ELF-1 (cell line): Measurements from ENCODE around the gene FRAS1.

ENCODE experiments used
- DNase-seq: peaks from one replicate; pipeline ENCODE4 v3.0.0-alpha.2; 2016; ENCODE audit warnings: low read depth, low spot score

The FRAS1 gene

GRCh38 chr4:78361621-78362120 lies 304.5 kb downstream of the FRAS1 start:
- no peak for DNase-seq

GRCh38 chr4:78362310-78362709 lies 305.2 kb downstream of the FRAS1 start:
- peak; percentile 73 for DNase-seq

DNA sequence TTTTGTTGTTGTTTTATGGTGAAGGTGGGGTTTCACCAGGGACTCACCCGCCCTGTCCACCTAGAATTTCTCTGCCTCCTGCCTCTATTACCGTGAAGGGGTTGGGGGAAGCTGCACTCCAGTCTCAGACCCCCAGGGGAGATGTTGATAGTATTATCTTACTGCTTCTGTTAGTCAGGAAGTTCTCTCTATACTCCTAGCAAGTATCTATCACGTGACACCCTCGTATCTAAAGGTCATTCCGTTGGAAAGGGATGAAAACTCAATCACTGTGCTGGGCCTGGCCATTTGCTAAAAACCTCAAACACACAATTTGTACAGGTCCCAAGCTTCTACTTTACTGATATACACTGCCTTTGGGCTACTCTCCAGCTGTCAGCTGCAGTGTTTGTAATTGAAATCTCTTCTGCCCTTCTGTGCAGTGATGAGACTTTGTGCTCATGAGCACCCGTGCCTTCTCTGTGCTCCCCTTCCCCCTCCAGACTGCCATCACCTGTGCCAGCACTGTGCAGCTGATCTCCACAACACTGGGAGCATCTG lies 306.0 kb downstream of the FRAS1 start:
- DNase-seq: peak; percentile 20

DNA sequence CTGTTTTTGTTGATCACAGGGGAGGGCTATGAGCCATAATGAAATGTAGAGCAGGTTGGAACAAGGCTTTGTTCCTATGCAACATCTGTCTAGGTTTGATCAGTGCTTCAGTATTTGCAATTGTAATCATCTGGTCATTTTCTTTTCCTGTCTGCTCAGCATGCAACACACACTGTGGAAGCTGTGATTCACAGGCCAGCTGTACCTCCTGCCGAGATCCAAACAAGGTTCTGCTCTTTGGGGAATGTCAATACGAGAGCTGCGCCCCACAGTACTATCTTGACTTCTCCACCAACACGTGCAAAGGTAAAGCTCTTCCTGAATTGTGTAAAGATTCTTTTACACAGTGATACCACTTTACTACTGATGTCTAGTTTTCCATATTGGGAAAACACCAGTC lies 312.6 kb downstream of the FRAS1 start:
- DNase-seq: peak; percentile 19

GRCh38 chr4:78370631-78371372 lies 313.7 kb downstream of the FRAS1 start:
- DNase-seq: peak; percentile 51

DNA sequence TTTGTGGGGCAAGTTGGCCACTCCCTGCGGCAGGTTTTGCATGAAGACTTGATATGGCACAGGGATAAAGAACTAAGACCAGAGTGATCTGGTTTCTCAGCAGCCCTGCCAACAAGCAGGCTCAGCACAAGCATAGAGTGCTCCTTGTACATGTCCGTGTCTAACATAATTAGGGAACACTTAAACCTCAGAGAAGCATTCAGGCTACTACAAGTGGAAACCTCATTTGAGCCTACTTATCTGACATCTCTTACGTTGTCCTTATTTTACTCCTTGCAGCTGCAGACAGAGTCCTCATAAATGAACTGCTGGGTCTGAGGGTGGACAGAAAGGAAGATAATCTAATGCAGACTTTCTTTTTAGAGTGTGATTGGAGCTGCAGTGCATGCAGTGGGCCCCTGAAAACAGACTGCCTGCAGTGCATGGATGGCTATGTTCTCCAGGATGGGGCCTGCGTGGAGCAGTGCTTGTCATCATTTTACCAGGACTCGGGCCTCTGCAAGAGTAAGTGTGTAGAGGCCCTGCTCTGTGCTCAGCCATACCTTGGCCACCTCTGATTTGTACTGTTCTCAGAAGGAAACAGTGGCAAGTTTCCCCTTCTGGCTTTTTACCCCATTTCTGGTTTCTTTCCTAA lies 315.3 kb downstream of the FRAS1 start:
- DNase-seq: no peak

- no peak for DNase-seq
Observed at GRCh38 chr4:78377555-78377954, 320.4 kb downstream of the FRAS1 start.

DNA sequence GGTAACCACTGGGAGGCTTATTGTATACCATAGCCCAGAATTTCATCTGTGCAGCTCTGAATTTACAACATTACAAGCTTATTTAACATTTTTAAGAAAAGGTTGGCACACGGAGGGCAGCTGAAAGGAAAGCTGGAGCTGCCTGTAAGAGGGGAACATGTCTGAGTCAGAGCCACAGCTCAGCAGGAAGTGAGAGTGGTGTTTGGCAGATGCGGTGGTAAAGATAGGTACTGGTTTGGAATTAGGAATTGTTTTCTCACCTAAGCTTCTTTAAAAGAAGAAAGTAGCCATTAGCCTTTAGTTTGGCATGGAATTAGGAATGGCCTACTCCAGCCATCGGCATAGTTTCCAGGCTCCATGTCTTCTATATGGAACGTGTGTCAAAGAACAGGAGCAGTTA lies 321.9 kb downstream of the FRAS1 start:
- no peak for DNase-seq

DNA sequence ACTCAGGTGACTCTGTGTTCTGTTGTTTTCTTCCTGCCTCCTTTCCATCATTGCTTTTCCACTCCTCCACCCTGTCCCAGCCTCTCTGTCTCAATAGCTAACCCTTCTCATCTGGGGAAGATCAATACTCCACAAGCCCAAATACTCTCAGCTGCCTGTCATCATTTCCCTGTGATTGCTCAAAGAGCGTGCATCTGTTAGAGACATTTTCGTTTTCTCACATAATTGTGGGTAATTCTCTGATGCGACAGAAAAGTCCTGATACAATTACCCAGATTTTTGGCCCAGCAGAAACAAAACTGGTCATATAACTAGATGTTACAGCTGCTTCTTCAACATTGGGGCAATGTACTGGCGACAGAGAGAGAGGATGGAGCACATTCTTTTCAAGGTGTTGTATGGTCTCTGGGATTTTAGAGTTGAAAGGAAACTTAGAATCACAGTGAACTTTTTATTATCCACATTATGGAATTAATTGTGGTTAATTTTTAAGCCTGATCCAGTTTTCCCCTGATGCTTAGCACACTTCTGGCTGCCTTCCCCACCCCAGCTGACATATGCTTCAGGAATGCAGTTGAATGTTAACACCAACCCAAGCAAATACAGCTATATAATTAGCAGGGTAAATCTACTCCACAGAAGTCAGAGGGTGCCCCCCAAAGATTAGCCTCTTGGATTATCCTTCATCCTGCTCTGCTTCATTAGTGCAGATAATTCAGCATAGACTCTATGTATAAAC lies 323.0 kb downstream of the FRAS1 start:
- DNase-seq: no peak

GRCh38 chr4:78386679-78387078 lies 329.6 kb downstream of the FRAS1 start:
- no peak for DNase-seq

DNA sequence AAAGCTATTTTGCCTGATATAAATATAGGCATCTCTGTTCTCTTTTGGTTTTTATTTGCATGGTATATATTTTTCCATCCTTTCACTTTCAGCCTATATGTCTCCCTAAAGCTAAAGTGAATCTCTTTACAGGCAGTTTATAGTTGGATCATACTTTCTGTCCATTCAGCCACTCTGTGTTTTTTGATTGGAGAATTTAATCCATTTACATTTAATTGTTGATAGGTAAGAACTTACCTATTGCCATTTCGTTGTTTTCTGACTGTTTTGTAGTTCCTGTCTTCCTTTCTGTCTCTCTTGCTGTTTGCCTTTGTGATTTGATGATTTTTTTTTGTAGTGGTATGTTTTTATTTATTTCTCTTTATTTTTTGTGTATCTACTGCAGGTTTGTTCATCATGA lies 338.5 kb downstream of the FRAS1 start:
- no peak for DNase-seq

GRCh38 chr4:78396613-78397291 lies 339.6 kb downstream of the FRAS1 start:
- DNase-seq: no peak

DNA sequence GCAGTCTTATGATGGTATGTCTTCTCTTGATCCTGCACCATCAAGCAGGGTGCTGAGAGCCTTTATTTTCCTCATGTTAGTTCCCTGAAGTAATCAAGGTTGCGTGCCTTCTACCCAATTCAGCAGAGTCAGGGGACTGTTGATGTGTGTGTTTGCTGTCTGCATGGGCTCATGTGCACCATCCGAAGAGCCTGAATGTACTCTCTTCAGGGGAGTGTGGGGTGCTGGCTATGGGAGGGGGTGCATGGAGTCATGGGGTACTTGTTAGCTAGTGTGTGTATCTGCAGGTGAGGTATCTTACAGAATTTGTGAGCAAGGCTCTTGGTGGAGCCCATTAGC lies 340.1 kb downstream of the FRAS1 start:
- DNase-seq: no peak

GRCh38 chr4:78409612-78410202 lies 352.6 kb downstream of the FRAS1 start:
- no peak for DNase-seq

- DNase-seq: no peak
Observed at GRCh38 chr4:78410225-78410624, 353.1 kb downstream of the FRAS1 start.

- DNase-seq: no peak
Observed at GRCh38 chr4:78410676-78411075, 353.6 kb downstream of the FRAS1 start.

- DNase-seq: no peak
Observed at GRCh38 chr4:78414116-78414515, 357.0 kb downstream of the FRAS1 start.

DNA sequence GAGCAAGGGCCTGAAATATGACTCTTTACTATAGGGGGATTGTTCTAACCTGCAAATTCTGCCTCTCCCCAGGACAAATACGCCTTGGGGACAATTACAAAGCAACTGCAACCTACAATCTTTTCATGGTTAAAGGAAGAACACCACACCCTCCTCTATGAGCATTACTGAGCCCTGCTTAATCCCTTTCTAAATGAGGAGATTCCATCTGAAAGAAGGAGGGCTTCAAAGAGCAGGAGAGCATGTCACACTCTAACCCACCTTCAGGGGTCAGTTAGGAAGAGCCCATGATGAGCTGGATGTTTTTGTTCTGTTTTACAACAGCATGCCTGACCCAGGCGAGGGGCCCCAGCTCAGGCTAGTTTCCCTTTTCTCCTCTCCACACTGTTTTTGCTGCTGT lies 360.5 kb downstream of the FRAS1 start:
- DNase-seq: peak; percentile 62

DNA sequence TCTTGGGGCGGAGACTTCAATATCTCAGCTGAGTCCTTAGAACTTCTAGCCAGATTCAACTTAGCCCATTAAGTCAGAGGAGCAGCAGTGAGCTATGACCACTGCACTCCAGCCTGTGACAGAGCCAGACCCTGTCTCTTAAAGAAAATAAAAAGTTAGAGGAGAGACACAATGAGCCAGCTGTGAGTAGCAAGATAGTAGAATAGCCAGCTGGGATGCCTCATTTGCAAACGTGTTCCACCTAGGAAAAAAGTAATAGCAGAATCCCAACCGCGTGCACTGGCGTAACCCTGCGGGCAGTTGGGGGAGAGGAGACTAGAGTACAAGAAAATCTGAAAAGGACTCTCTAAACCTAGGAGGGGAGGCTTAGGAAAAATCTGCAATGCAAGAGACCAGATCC lies 361.3 kb downstream of the FRAS1 start:
- DNase-seq: peak; percentile 60

DNA sequence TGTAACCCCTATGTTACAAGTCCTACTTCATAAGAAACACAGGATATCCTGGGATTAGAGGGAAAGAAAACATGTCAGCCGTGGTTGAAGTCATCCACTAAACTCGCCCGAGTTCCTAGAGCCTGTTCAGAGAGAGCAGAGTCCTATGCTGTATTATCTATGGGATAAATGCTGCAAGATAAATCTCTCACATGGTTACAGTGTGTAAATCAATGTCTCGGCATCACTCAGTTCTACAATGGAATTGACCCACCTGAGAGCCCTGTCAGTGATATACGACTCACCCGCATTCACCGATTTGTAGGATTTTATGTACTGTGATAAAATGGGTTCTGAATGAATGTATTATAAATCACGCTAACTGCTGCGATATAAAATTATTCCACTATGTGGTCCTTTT lies 366.7 kb downstream of the FRAS1 start:
- DNase-seq: no peak

DNA sequence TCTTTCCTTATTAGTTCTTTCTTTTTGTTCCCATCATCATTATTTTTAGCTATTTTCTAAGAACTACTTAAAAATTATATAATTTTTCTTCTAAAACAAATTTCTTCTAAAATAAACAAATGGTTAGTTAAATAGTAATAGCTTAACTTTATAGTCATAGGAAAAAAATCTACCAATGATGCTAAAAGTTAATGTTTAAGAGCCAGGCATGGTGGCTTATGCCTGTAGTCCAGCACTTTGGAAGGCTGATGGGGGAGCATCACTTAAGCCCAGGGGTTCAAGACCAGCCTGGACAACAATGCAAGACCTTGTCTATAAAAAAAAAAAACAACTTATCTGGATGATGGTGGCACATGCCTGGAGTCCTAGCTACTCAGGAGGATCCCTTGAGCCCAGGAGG lies 367.3 kb downstream of the FRAS1 start:
- DNase-seq: no peak
